ENCODE measurements around the gene EHD3.

DNA sequence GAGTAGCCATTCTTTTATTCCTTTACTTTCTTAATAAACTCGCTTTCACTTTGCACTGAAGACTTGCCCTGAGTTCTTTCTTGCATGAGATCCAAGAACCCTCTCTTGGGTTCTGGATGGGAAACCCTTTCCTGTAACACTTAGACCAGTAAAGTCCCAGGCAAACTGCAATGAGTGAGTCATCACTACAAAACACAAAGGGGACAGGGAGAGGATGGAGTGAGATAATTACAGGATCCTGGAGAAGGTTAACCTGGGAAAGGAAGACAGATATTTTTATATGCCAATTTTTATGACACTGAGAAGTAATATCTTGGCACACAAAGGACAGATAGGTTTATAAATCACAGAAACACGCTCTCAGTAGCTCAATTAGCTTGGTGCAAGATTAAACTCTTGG is 48.7 kb downstream of the EHD3 start:
- TF ChIP-seq POLR2A (IDR thresholded peaks at IDR 0.05; ENCODE audit: low read depth, low read length) (no peak), POLR2AphosphoS5 (IDR thresholded peaks at IDR 0.05; ENCODE audit: low read depth, low read length) (no peak)
